NCI-H146 treated with DMSO at 0.1 percent for 48 hours (cell line): ENCODE data around the gene IFNG.

Source experiments
- DNase-seq: peaks from one replicate; lab custom pipeline; 2025; ENCODE audit not compliant: unreplicated experiment; lab: John Stamatoyannopoulos, UW

IFNG gene

DNA sequence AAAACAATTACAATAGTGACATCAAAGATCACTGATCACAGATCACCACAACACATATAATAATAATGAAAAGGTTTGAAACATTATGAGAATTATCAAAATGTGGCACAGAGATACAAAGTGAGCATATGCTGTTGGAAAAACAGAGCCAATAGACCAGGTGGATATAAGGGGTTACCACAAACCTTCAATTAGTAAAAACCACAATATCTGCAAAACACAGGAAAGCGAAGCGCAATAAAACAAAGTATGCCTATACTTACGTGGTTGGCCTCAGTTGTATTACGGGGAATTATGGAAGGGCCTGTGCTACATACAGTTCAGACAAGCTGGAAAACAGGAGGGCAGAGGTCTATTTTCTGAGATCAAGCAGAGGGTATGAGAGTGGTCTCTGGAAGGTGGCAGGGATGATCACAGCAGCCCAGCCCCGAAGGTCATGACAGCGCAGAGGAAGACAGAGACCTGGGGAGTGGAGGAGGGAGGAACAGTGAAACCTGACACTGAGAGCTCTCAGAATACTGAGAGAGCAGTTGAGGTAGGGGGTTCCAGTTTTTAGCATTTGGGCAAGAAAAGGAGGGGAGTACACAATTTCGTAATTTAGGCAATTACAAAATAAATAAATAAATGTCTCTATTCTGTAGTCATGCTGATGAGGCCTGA is 41.3 kb downstream of the IFNG start:
- DNase-seq = no peak

DNA sequence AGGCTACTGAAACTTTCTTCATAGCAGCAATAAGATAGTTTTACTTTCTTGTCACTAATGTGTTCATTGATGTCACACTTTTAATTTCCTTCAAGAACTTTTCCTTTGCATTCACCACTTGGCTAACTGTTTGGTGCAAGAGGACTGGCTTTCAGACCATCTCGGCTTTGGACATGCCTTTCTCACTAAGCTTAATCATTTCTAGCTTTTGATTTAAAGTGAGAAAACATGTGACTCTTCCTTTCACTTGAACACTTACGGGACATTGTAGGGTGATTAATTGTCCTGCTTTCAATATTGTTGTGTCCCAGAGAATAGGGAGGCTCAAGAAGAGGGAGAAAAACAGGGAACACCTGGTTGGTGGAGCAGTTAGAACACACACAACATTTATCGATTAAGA is 41.9 kb downstream of the IFNG start:
- DNase-seq = no peak

- no peak for DNase-seq
Measured at GRCh38 chr12:68115281-68115680, 44.3 kb downstream of the IFNG start.

- DNase-seq = no peak
Measured at GRCh38 chr12:68114606-68115005, 44.9 kb downstream of the IFNG start.

GRCh38 chr12:68113644-68114043 is 45.9 kb downstream of the IFNG start:
- no peak for DNase-seq

GRCh38 chr12:68111995-68112394 is 47.5 kb downstream of the IFNG start:
- DNase-seq = no peak

DNA sequence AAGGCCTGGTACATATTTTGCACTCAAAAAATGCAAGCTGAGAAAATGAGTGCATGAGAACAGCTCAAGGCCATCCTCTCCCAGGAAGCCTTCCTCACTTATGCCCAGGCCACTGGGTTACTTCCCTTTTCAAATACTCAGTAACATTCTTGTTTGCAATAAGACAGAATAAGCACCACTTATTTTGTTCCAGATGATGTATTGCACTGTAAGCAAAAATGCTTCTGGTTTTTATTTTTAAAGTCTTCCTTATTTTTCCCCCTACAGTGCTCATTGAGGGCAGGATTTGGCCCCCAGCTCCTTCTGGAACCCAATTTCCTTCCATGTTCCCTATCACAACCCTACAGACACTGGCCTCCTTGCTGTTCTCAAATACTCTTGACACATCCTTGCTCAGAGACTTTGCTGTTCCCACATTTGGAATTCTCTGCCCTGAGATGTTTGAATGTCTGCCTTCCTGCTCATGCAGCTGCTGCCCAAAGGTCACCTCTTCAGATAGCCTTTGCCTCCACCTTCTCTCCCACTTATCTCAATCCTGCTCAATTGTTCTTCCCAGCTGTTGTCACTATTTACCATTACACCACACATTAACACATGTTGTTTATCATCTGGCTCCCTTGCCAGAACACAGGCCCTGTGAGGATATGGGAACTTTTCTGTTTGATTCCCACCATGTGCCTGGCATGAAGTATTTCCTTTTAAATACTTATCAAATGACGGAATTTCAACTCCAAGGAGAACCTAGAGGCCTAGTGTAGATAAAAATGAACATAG is 49.9 kb downstream of the IFNG start:
- no peak for DNase-seq

- no peak for DNase-seq
Measured at GRCh38 chr12:68109001-68109400, 50.5 kb downstream of the IFNG start.

GRCh38 chr12:68106660-68107059 is 52.9 kb downstream of the IFNG start:
- DNase-seq = no peak

DNA sequence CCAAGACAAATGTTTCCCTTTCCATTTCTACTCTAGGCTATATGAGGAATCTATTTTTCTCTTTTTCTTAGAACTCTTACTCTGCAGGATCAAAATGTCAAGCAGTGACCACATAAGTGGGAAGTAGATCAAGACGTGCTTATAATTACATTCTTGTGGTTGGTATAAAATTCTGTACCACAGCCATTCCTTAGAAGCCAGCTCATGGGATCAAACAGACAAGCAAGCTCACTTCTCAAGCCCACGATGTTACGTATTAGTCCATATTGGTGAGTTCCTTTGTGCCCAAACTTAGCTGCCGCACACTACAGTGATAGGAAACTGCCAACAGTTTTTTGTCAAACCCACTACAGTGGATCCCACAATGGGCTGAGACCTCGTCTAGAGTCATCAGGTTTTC is 53.4 kb downstream of the IFNG start:
- no peak for DNase-seq
